GM12865 (cell line): ENCODE measurements around the gene RYR3.

ENCODE experiments used
- DNase-seq: peaks from one replicate; pipeline ENCODE4 v3.0.0; 2010; ENCODE audit warnings: low read depth
- H3K4me3 ChIP-seq: 2 replicates; pipeline ENCODE4 v1.5.1; 2011; ENCODE audit warnings: mild to moderate bottlenecking, low read depth, low read length, control low read depth
- CTCF ChIP-seq: IDR thresholded peaks from 2 replicates; pipeline ENCODE4 v1.5.1; 2011; ENCODE audit warnings: low read length, control low read depth, low read depth, inconsistent platforms; ENCODE audit not compliant: insufficient read depth; ENCODE audit errors: missing control alignments

RYR3 gene

GRCh38 chr15:33341953-33342352, 31.2 kb downstream of the RYR3 start:
- no peak for DNase-seq
- TF ChIP-seq CTCF, result no peak
- no peak overlapping the region for H3K4me3 ChIP-seq

DNA sequence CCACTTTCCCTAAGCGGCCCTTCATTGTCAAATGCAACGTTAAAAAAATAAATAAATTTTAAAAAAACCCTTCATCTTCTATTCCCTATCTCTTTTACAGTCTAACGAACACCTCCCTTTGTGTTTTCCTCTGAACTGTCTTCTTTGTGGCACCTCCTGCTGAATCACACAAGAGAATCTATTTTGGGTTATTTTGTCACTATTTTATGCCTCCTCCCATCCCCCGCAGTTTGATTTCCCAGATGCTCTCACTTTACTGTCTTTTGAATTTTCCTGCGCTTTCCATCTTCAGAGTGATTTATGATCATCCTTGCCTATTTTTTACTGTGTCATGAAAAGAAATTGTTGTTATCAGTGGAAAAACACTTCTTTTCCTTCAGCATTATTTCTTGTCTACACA, 32.5 kb downstream of the RYR3 start:
- no peak for TF ChIP-seq CTCF
- DNase-seq, result no peak
- H3K4me3 ChIP-seq, result no peak overlapping the region

DNA sequence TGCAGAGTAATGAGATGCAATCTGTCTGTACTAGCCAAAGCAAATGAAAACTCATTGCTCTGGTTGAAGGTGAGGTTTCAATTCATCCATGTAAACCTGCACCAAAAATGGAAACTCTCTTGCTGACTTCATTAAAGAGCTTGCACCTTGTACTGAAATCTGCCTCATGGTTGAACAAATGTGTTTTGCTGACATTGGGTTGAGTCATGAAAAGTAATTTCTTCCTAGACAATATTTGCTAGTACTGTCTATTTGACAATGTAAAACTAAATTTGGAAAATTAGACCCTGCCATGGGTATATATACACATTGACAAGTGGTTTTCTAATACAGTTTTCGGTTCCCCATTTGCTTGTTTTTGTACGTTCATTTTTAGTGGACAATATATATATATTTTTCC, 33.3 kb downstream of the RYR3 start:
- no peak overlapping the region for H3K4me3 ChIP-seq
- DNase-seq, result peak; percentile 6
- no peak for TF ChIP-seq CTCF

- no peak for TF ChIP-seq CTCF
- no peak for DNase-seq
- no peak overlapping the region for H3K4me3 ChIP-seq
These were observed 33.8 kb downstream of the RYR3 start for GRCh38 chr15:33344530-33344929.

GRCh38 chr15:33354411-33354810, 43.6 kb downstream of the RYR3 start:
- H3K4me3 ChIP-seq, result no peak overlapping the region

GRCh38 chr15:33357845-33358244, 47.1 kb downstream of the RYR3 start:
- no peak for TF ChIP-seq CTCF
- no peak overlapping the region for H3K4me3 ChIP-seq
- DNase-seq, result no peak

More at GRCh38 chr15:33354411-33354810, 43.6 kb downstream of the RYR3 start:
- no peak for TF ChIP-seq CTCF
- DNase-seq, result no peak

DNA sequence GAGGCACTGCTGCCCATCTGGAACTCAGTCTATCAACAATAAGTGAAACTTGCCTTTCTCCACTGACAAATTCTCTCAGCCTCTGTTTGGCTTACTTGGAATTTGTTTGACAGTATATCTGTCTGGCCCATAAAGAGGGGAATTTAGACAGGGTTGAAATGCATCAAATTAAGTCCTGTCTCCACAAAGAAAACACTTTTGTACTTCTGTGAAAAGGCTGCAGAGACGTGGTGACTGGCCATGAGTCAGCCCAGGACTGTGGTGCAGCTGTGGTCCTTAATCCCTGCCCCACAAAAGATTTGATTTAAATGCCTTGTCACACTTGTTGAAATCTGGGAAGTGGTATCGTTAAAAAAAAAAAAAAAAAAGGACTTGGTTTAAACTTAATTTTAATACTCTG, 47.5 kb downstream of the RYR3 start:
- TF ChIP-seq CTCF, result no peak
- no peak for DNase-seq
- no peak overlapping the region for H3K4me3 ChIP-seq
